MM.1S (cell line): ENCODE data around the gene ZFP64.

Experiments
- DNase-seq: peaks from one replicate; pipeline ENCODE4 v3.0.0-alpha.2; 2015
- H2AFZ ChIP-seq: fragments of 300-600 bp; sonication (generic); 2 replicates; pipeline ENCODE4 v1.6.0; 2016; ENCODE audit warnings: antibody characterized with exemption, low read length
- H3F3A ChIP-seq: fragments of 300-600 bp; sonication (generic); 2 replicates; pipeline ENCODE4 v1.6.1; 2016; ENCODE audit warnings: mild to moderate bottlenecking, antibody characterized with exemption, low read length, moderate library complexity, mixed read lengths; ENCODE audit not compliant: insufficient read depth
- H3K27ac ChIP-seq: fragments of 300-600 bp; sonication (generic); 2 replicates; pipeline ENCODE4 v1.5.1; 2016; ENCODE audit warnings: mild to moderate bottlenecking, low read length
- H3K27me3 ChIP-seq: fragments of 300-600 bp; sonication (generic); replicated peaks from 2 replicates; pipeline ENCODE4 v1.6.0; 2016; ENCODE audit warnings: low read length; ENCODE audit not compliant: insufficient read depth
- H3K36me3 ChIP-seq: fragments of 300-600 bp; sonication (generic); replicated peaks from 2 replicates; pipeline ENCODE4 v1.6.1; 2016; ENCODE audit warnings: mild to moderate bottlenecking, low read length, mixed read lengths; ENCODE audit not compliant: insufficient read depth
- H3K4me1 ChIP-seq: fragments of 300-600 bp; sonication (generic); 2 replicates; pipeline ENCODE4 v1.6.1; 2016; ENCODE audit warnings: low read length, mixed read lengths
- H3K4me2 ChIP-seq: fragments of 300-600 bp; sonication (generic); 2 replicates; pipeline ENCODE4 v1.6.0; 2016; ENCODE audit warnings: low read depth, low read length
- H3K4me3 ChIP-seq: fragments of 300-600 bp; sonication (generic); 2 replicates; pipeline ENCODE4 v1.5.1; 2016; ENCODE audit warnings: low read length, mixed read lengths
- H3K79me2 ChIP-seq: fragments of 300-600 bp; sonication (generic); 2 replicates; pipeline ENCODE4 v1.6.1; 2016; ENCODE audit warnings: mixed run types, low read length, mixed read lengths
- H3K9ac ChIP-seq: fragments of 300-600 bp; sonication (generic); 2 replicates; pipeline ENCODE4 v1.6.1; 2016; ENCODE audit warnings: low read length, mixed read lengths
- H3K9me2 ChIP-seq: fragments of 300-600 bp; sonication (generic); replicated peaks from 2 replicates; pipeline ENCODE4 v1.6.1; 2016; ENCODE audit warnings: mild to moderate bottlenecking, low read length, mixed read lengths; ENCODE audit not compliant: insufficient read depth
- H3K9me3 ChIP-seq: fragments of 300-600 bp; sonication (generic); replicated peaks from 2 replicates; pipeline ENCODE4 v1.6.1; 2016; ENCODE audit warnings: mild to moderate bottlenecking, low read length, mixed read lengths; ENCODE audit not compliant: insufficient read depth
- H4K20me1 ChIP-seq: fragments of 300-600 bp; sonication (generic); 2 replicates; pipeline ENCODE4 v1.6.1; 2016; ENCODE audit warnings: mild to moderate bottlenecking, low read length, moderate library complexity, mixed read lengths; ENCODE audit not compliant: insufficient read depth
- EZH2 ChIP-seq: fragments of 300-600 bp; sonication (generic); optimal IDR thresholded peaks from 2 replicates; pipeline ENCODE3; 2017; ENCODE audit warnings: low read depth, mild to moderate bottlenecking, antibody characterized with exemption, low read length, mixed read lengths
- EZH2phosphoT487 ChIP-seq: fragments of 300-600 bp; sonication (generic); IDR thresholded peaks from 2 replicates; pipeline ENCODE4 v1.6.1; 2018; ENCODE audit warnings: antibody characterized with exemption, low read length
- TF ChIP-seq, protein P1 (sequence below): fragments of 300-600 bp; sonication (generic); IDR thresholded peaks from 2 replicates; pipeline ENCODE4 v1.5.1; 2016; ENCODE audit warnings: antibody characterized with exemption, low read length, mixed read lengths

ZFP64 gene

DNA sequence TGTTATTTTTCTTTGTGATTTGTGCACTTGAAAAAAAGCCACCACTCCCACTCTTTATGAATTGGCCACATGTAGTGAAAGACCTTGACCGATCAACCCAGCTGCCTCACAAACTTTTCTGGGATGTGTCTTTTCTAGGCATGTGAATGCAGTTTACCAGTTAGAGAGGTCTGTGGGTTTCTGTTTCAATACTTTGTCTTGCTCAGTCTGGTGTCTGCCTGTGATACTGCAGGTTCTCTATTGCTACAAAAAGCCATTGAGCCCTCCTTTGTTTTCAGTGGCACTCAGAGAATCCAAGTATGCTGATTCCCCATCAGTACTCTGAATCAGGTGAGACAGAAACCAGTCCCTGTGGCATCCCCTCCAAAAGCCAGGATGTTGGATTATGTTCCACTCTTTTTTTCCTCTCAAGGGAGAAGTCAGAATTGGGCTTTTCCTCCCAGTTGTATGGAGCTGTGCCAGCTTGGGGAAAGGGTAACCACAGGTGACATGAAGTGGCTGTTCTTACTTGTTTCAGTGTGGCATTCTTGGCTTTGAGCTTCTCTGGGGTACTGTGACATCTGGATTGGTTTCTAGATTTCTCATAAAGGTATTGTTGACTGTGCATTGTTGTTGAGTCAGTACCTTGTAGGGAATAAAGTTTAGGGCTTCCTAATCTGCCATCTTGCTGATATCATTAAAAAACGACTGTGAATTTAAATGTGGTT, 26.3 kb upstream of the ZFP64 start:
- no peaks in the 10 kb centered on the region for H4K20me1 ChIP-seq
- no peak overlapping the region for H3K4me3 ChIP-seq
- peak overlapping the region; percentile 81 for H3K27ac ChIP-seq
- H3K79me2 ChIP-seq = no peaks in the 10 kb centered on the region
- no peaks in the 10 kb centered on the region for H3K9me2 ChIP-seq
- H3K4me1 ChIP-seq = peaks cover 20% of the 10 kb centered on the region
- H2AFZ ChIP-seq = peak overlapping the region; percentile 19; the same call in 1 of the 2 replicates
- H3K9ac ChIP-seq = no peak overlapping the region
- DNase-seq = peak; percentile 61
- peak overlapping the region; percentile 25; the same call in 1 of the 2 replicates for H3K4me2 ChIP-seq
- TF ChIP-seq, protein P1, sequence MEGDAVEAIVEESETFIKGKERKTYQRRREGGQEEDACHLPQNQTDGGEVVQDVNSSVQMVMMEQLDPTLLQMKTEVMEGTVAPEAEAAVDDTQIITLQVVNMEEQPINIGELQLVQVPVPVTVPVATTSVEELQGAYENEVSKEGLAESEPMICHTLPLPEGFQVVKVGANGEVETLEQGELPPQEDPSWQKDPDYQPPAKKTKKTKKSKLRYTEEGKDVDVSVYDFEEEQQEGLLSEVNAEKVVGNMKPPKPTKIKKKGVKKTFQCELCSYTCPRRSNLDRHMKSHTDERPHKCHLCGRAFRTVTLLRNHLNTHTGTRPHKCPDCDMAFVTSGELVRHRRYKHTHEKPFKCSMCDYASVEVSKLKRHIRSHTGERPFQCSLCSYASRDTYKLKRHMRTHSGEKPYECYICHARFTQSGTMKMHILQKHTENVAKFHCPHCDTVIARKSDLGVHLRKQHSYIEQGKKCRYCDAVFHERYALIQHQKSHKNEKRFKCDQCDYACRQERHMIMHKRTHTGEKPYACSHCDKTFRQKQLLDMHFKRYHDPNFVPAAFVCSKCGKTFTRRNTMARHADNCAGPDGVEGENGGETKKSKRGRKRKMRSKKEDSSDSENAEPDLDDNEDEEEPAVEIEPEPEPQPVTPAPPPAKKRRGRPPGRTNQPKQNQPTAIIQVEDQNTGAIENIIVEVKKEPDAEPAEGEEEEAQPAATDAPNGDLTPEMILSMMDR = no peak
- TF ChIP-seq EZH2phosphoT487 (no peak), EZH2 (no peak)
- H3F3A ChIP-seq = peaks cover 16% of the 10 kb centered on the region
- no peaks in the 10 kb centered on the region for H3K36me3 ChIP-seq
- no peaks in the 10 kb centered on the region for H3K9me3 ChIP-seq
- no peaks in the 10 kb centered on the region for H3K27me3 ChIP-seq

DNA sequence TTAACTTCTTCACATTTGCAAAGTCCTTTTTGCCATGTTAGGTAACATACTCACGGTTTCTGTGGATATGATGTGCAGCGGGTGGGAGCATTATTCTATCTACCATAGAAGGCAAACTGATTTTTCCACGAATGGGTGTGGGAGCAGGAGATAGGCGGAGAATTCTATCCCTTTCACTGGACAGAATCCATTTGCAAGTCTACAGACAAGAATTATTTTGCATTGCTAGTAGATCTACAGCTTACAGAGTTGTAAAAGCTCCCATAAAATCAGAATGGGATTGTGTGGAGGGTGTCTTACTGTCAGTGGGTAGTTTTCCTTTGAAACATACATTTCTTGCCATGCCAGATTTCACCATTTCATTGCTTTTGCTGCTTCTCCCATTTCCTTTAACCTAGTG, 22.4 kb upstream of the ZFP64 start:
- Histone ChIP-seq H3K9me2 (no peaks in the 10 kb centered on the region), H3K27ac (no peak overlapping the region), H3K4me2 (no peak overlapping the region), H3K36me3 (no peaks in the 10 kb centered on the region), H3K9me3 (no peaks in the 10 kb centered on the region), H3K27me3 (no peaks in the 10 kb centered on the region), H3K79me2 (no peaks in the 10 kb centered on the region), H4K20me1 (no peaks in the 10 kb centered on the region), H2AFZ (no peak overlapping the region), H3F3A (peaks cover 16% of the 10 kb centered on the region), H3K9ac (no peak overlapping the region), H3K4me1 (peaks cover 34% of the 10 kb centered on the region), H3K4me3 (no peak overlapping the region)
- no peak for DNase-seq
- TF ChIP-seq EZH2phosphoT487 (no peak), EZH2 (no peak)
- TF ChIP-seq, protein P1 = no peak

DNA sequence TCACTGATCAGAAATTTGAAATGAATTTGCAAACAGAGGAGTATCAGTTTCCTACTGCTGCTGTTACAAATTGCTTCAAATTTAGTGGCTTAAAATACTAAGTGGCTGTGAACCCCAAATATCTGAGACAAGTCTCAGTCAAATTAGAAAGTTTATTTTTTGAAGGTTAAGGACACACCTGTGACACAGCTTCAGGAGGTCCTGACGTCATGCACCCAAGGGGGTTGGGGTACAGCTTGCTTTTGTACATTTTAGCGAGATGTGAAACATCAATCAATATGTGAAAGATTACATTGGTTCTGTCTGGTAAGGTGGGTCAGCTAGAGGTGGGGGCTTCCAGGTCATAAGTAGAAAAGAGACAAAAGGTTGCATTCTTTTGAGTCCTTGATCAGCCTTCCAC, 21.4 kb upstream of the ZFP64 start:
- DNase-seq = no peak
- Histone ChIP-seq H3K9ac (no peak overlapping the region), H3K4me1 (peaks cover 23% of the 10 kb centered on the region; the same call in 1 of the 2 replicates), H3K9me3 (no peaks in the 10 kb centered on the region), H3K4me2 (no peak overlapping the region), H3F3A (peaks cover 6% of the 10 kb centered on the region), H3K79me2 (no peaks in the 10 kb centered on the region), H4K20me1 (no peaks in the 10 kb centered on the region), H3K27ac (no peak overlapping the region), H3K4me3 (no peak overlapping the region), H3K27me3 (no peaks in the 10 kb centered on the region), H2AFZ (no peak overlapping the region), H3K36me3 (no peaks in the 10 kb centered on the region), H3K9me2 (no peaks in the 10 kb centered on the region)
- no peak for TF ChIP-seq EZH2
